Right lobe of liver (tissue), 6 donors: Measurements from ENCODE around the gene NOS1AP. TPM values are rescaled to one million over a fixed set of nuclear protein-coding genes. Genes with fewer than 3 reads are reported as not detected.
A peak's percentile ranks its signal among the peaks of the same experiment; 100 is the strongest.

Source experiments
- ATAC-seq, 4 donors: fragments of 200-7000 bp; cut with Tn5 transposase; one replicate each; pipeline ENCODE4 v1.9.1; 2020; ENCODE audit warnings: mild to moderate bottlenecking in 4 of 4, moderate library complexity in 4 of 4
- DNase-seq, 3 donors: peaks; one replicate each; pipeline ENCODE4 v3.0.0-alpha.2; 2020
- H3K27ac ChIP-seq, 3 donors: fragments of 200-600 bp; one replicate each; pipeline ENCODE4 v1.8.0; 2022
- H3K27me3 ChIP-seq, 2 donors: fragments of 200-600 bp; one replicate each; pipeline ENCODE4 v1.8.0; 2022
- H3K36me3 ChIP-seq, 4 donors: fragments of 200-600 bp; sonication (generic) in 1 of 4; one replicate each; pipeline versions ENCODE4 v1.5.1 to v1.8.0; 2017 to 2022; ENCODE audit warnings: control low read depth in 1 of 4
- H3K4me1 ChIP-seq, 4 donors: fragments of 200-600 bp; sonication (generic) in 1 of 4; one replicate each; pipeline versions ENCODE4 v1.5.1 to v1.8.0; 2017 to 2022; ENCODE audit warnings: control low read depth in 1 of 4
- H3K4me3 ChIP-seq, 3 donors: fragments of 200-600 bp; one replicate each; pipeline ENCODE4 v1.8.0; 2022
- H3K9me3 ChIP-seq, 4 donors: fragments of 200-600 bp; sonication (generic) in 1 of 4; one replicate each; pipeline versions ENCODE4 v1.5.1 to v1.8.0; 2017 to 2022; ENCODE audit warnings: control low read depth in 1 of 4
- CTCF ChIP-seq, 4 donors: fragments of 200-600 bp in 3 of 4; fragments of 450-650 bp in 1 of 4; IDR thresholded peaks; one replicate each; pipeline versions ENCODE4 v1.5.1 to v1.8.0; 2016 to 2022; ENCODE audit warnings: antibody characterized with exemption in 4 of 4, mild to moderate bottlenecking in 2 of 4
- POLR2A ChIP-seq: fragments of 450-650 bp; IDR thresholded peaks from one replicate; pipeline ENCODE4 v1.6.1; 2017; ENCODE audit warnings: antibody characterized with exemption, mild to moderate bottlenecking
- WGBS: methylation state at CpG from one replicate; pipeline ENCODE4 v1.1.6; 2018; ENCODE audit warnings: low coverage, low lambda C conversion rate; ENCODE audit not compliant: insufficient coverage; ENCODE audit errors: missing lambda C conversion rate; 5-methylcytosine and 5-hydroxymethylcytosine counted together
- intact Hi-C, 2 donors: fragments of 100-400 bp; cut with DNase I; formaldehyde crosslinking; loops; one replicate each; pipeline versions ENCODE4 v1.11.2 to v1.14.1; 2022
- total RNA-seq, 6 experiments: library from RNA; depleted of rRNA in 2 of 6; stranded (reverse); fragments of >200 nt in 2 of 6; fragmentation: NEBNext Ultra II Directional in 3 of 6; extraction: Animal tissue kit (Norgen Biotek cat#: 25700) in 3 of 6; gene quantifications; one replicate each; pipeline versions ENCODE4 v1.1.0 to v1.2.4, GENCODE V29; 2016 to 2023
- donor health status: DM: no; HTN: yes; CAD: no.
- donor health status: DM: no; HTN: no; CAD: no.
- donor health status: DM: no; HTN: no; CAD: no.
- donor health status: DM: no; HTN: yes; CAD: no.
- donor health status: DM: no; HTN: yes; CAD: no.

NOS1AP gene
- total RNA-seq, 6 experiments from 2014 or later, result 4.7 to 24.8 (median 11.6) TPM

- Histone ChIP-seq H3K27me3 (no peaks in the 10 kb centered on the region), H3K9me3 (no peaks in the 10 kb centered on the region), H3K4me1 (peaks cover 0 to 66% (median 32%) of the 10 kb centered on the region in 4 donors), H3K36me3 (peaks cover 0 to 8% (median 2%) of the 10 kb centered on the region in 4 donors), H3K4me3 (no peak overlapping the region), H3K27ac (peak overlapping the region in 2 of 3 donors; percentile 93 to 94)
- 73% methylated on average over 8 of the region's 9 CpGs for whole genome bisulfite sequencing
- intact Hi-C loops, result no loop called here
- ATAC-seq (no peak), DNase-seq (no peak)
- no peak for TF ChIP-seq POLR2A
- no peak for TF ChIP-seq CTCF (IDR thresholded peaks at IDR 0.05)
Measured at GRCh38 chr1:162366671-162367070, 297.2 kb downstream of the NOS1AP start.

GRCh38 chr1:162367073-162367472 is 297.6 kb downstream of the NOS1AP start:
- H3K36me3 ChIP-seq, result peaks cover 0 to 8% (median 2%) of the 10 kb centered on the region in 4 donors
- H3K27ac ChIP-seq, result peak overlapping the region in 2 of 3 donors; percentile 93 to 94
- ATAC-seq (no peak), DNase-seq (no peak)
- 73% methylated on average over 3 of the region's 36 CpGs for WGBS
- TF ChIP-seq POLR2A, result no peak
- TF ChIP-seq CTCF (IDR thresholded peaks at IDR 0.05), result no peak
- no peaks in the 10 kb centered on the region for H3K9me3 ChIP-seq
- no peak overlapping the region for H3K4me3 ChIP-seq
- H3K4me1 ChIP-seq, result peaks cover 0 to 66% (median 32%) of the 10 kb centered on the region in 4 donors
- H3K27me3 ChIP-seq, result no peaks in the 10 kb centered on the region
- intact Hi-C loops, result no loop called here

DNA sequence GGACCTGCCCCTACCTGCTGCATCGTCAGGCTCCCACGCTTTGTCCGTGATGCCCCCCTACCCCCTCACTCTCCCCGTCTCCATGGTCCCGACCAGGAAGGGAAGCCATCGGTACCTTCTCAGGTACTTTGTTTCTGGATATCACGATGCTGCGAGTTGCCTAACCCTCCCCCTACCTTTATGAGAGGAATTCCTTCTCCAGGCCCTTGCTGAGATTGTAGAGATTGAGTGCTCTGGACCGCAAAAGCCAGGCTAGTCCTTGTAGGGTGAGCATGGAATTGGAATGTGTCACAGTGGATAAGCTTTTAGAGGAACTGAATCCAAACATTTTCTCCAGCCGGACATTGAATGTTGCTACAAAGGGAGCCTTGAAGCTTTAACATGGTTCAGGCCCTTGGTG is 298.3 kb downstream of the NOS1AP start:
- intact Hi-C loops, result no loop called here
- DNase-seq (peak in 1 of 3 donors; percentile 36), ATAC-seq (no peak)
- peak overlapping the region in 2 of 3 donors; percentile 93 to 94 for H3K27ac ChIP-seq
- H3K4me1 ChIP-seq, result peaks cover 0 to 70% (median 35%) of the 10 kb centered on the region in 4 donors
- no peak overlapping the region for H3K4me3 ChIP-seq
- no peak for TF ChIP-seq CTCF (IDR thresholded peaks at IDR 0.05)
- TF ChIP-seq POLR2A, result no peak
- WGBS, result 88% methylated on average over 4 of the region's 10 CpGs
- no peaks in the 10 kb centered on the region for H3K9me3 ChIP-seq
- H3K27me3 ChIP-seq, result no peaks in the 10 kb centered on the region
- H3K36me3 ChIP-seq, result peaks cover 0 to 8% (median 2%) of the 10 kb centered on the region in 4 donors

- peak overlapping the region in 2 of 3 donors; percentile 93 to 94 for H3K27ac ChIP-seq
- no peaks in the 10 kb centered on the region for H3K27me3 ChIP-seq
- intact Hi-C loops, result no loop called here
- peak in 1 of 3 donors; percentile 23 for DNase-seq
- H3K4me1 ChIP-seq, result peaks cover 0 to 74% (median 38%) of the 10 kb centered on the region in 4 donors
- 78% methylated on average over 2 of the region's 4 CpGs for WGBS
- H3K36me3 ChIP-seq, result peaks cover 0 to 8% (median 2%) of the 10 kb centered on the region in 4 donors
- TF ChIP-seq POLR2A, result no peak
- TF ChIP-seq CTCF (IDR thresholded peaks at IDR 0.05), result no peak
- H3K4me3 ChIP-seq, result no peak overlapping the region
- ATAC-seq, result no peak
- H3K9me3 ChIP-seq, result no peaks in the 10 kb centered on the region
Measured at GRCh38 chr1:162368451-162368850, 299.0 kb downstream of the NOS1AP start.

DNA sequence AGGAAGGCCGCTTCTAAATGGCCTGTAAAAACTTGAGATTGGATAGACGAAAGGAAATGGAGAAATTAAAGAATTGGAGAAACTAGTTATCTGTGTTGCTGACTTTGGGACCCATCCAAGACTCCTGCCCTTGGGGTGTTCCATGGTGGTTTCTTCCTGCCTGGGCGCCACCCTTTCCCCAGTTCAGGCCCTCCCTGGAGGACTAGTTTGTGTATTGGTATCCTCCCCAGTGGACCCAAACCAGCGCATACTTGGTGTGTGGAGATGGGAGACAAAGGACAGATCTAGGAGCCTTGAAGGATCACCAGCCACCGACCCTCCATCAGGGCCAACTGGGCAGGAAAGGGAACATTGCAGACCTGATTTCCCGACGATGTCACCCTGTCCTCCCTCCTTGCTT is 300.1 kb downstream of the NOS1AP start:
- peaks cover 0 to 8% (median 2%) of the 10 kb centered on the region in 4 donors for H3K36me3 ChIP-seq
- no peak overlapping the region for H3K4me3 ChIP-seq
- H3K4me1 ChIP-seq, result peaks cover 0 to 65% (median 34%) of the 10 kb centered on the region in 4 donors
- H3K27me3 ChIP-seq, result no peaks in the 10 kb centered on the region
- intact Hi-C loops, result no loop called here
- peak in 1 of 3 donors; percentile 50 for DNase-seq
- TF ChIP-seq POLR2A (no peak), CTCF (IDR thresholded peaks at IDR 0.05) (no peak)
- no peak for ATAC-seq
- WGBS, result 79% methylated on average over 5 of the region's 7 CpGs
- no peaks in the 10 kb centered on the region for H3K9me3 ChIP-seq
- peak overlapping the region in 2 of 3 donors; percentile 93 to 94 for H3K27ac ChIP-seq
